Peyer's patch (tissue), 4 donors: ENCODE results near the gene CD72. TPM values are rescaled to one million over a fixed set of nuclear protein-coding genes. Genes with fewer than 3 reads are reported as not detected.

Experiments used
- DNase-seq, 3 donors: peaks; one replicate each; pipeline ENCODE4 v3.0.0-alpha.2; 2017 to 2019
- H3K27ac ChIP-seq, 4 donors: fragments of 200-600 bp; sonication (generic); one replicate each; pipeline ENCODE4 v1.5.1; 2016 to 2019
- H3K27me3 ChIP-seq, 2 donors: fragments of 200-600 bp; sonication (generic); one replicate each; pipeline ENCODE4 v1.5.1; 2019
- H3K36me3 ChIP-seq, 3 donors: fragments of 200-600 bp; sonication (generic); one replicate each; pipeline ENCODE4 v1.5.1; 2016 to 2019
- H3K4me1 ChIP-seq, 4 donors: fragments of 200-600 bp; sonication (generic); one replicate each; pipeline ENCODE4 v1.5.1; 2016 to 2019
- H3K4me3 ChIP-seq, 4 donors: fragments of 200-600 bp; sonication (generic); 1 replicate in 3 of 4; 2 replicates in 1 of 4; pipeline ENCODE4 v1.5.1; 2016 to 2019; ENCODE audit warnings: mild to moderate bottlenecking in 1 of 4
- H3K9me3 ChIP-seq, 4 donors: fragments of 200-600 bp; sonication (generic); one replicate each; pipeline ENCODE4 v1.5.1; 2016 to 2019; ENCODE audit warnings: mild to moderate bottlenecking in 1 of 4
- POLR2A ChIP-seq, 2 donors: fragments of 450-650 bp; IDR thresholded peaks; one replicate each; pipeline ENCODE4 v1.5.1; 2017; ENCODE audit warnings: antibody characterized with exemption in 2 of 2, mild to moderate bottlenecking in 2 of 2, moderate library complexity in 2 of 2
- total RNA-seq, 4 donors: library from RNA; depleted of rRNA; stranded (reverse); fragments of >200 nt; gene quantifications; one replicate each; pipeline ENCODE4 v1.1.0, GENCODE V29; 2016
- TF ChIP-seq, protein P1 (sequence below), 6 experiments: fragments of 450-650 bp in 4 of 6; fragments of 200-600 bp in 2 of 6; sonication (generic) in 1 of 6; IDR thresholded peaks; one replicate each; pipeline ENCODE4 v1.5.1; 2017 to 2019; ENCODE audit warnings: antibody characterized with exemption in 6 of 6, mild to moderate bottlenecking in 3 of 6, moderate library complexity in 1 of 6

The CD72 gene
- total RNA-seq, 4 donors from 2014 or later: 2.3 to 62.7 (median 4.4) TPM

- Histone ChIP-seq H3K27me3 (no peaks in the 10 kb centered on the region), H3K9me3 (no peaks in the 10 kb centered on the region), H3K27ac (peak overlapping the region; percentile 91 to 99 (median 94)), H3K36me3 (peaks cover 0 to 6% (median 0%) of the 10 kb centered on the region in 3 donors), H3K4me1 (peaks cover 0 to 32% (median 6%) of the 10 kb centered on the region in 4 donors), H3K4me3 (peak overlapping the region; percentile 72 to 99 (median 86))
- DNase-seq: peak in 1 of 3 donors; percentile 63
- TF ChIP-seq, protein P1, sequence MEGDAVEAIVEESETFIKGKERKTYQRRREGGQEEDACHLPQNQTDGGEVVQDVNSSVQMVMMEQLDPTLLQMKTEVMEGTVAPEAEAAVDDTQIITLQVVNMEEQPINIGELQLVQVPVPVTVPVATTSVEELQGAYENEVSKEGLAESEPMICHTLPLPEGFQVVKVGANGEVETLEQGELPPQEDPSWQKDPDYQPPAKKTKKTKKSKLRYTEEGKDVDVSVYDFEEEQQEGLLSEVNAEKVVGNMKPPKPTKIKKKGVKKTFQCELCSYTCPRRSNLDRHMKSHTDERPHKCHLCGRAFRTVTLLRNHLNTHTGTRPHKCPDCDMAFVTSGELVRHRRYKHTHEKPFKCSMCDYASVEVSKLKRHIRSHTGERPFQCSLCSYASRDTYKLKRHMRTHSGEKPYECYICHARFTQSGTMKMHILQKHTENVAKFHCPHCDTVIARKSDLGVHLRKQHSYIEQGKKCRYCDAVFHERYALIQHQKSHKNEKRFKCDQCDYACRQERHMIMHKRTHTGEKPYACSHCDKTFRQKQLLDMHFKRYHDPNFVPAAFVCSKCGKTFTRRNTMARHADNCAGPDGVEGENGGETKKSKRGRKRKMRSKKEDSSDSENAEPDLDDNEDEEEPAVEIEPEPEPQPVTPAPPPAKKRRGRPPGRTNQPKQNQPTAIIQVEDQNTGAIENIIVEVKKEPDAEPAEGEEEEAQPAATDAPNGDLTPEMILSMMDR (IDR thresholded peaks at IDR 0.05): no peak
- TF ChIP-seq POLR2A (IDR thresholded peaks at IDR 0.05): no peak
Observed at GRCh38 chr9:35658968-35659220, 40.7 kb upstream of the CD72 start.

GRCh38 chr9:35658137-35658967, 40.1 kb upstream of the CD72 start, which contains the start of gene CCDC107:
Gene CCDC107, plus strand, starts transcription at chr9:35658292. Its CDS starts 88 bp downstream, at chr9:35658380.
- no peaks in the 10 kb centered on the region for H3K9me3 ChIP-seq
- H3K4me1 ChIP-seq: peaks cover 0 to 32% (median 6%) of the 10 kb centered on the region in 4 donors
- no peaks in the 10 kb centered on the region for H3K27me3 ChIP-seq
- peak within 1 kb of the TSS; percentile 72 to 99 (median 86) for H3K4me3 ChIP-seq
- TF ChIP-seq, protein P1 (IDR thresholded peaks at IDR 0.05): peak; percentile 34 to 79 (median 70)
- peak; percentile 89 to 94 for TF ChIP-seq POLR2A (IDR thresholded peaks at IDR 0.05)
- peak; percentile 84 to 92 (median 92) for DNase-seq
- peak within 1 kb of the TSS; percentile 91 to 99 (median 94) for H3K27ac ChIP-seq
- peaks cover 0 to 6% (median 0%) of the 10 kb centered on the region in 3 donors for H3K36me3 ChIP-seq

DNA sequence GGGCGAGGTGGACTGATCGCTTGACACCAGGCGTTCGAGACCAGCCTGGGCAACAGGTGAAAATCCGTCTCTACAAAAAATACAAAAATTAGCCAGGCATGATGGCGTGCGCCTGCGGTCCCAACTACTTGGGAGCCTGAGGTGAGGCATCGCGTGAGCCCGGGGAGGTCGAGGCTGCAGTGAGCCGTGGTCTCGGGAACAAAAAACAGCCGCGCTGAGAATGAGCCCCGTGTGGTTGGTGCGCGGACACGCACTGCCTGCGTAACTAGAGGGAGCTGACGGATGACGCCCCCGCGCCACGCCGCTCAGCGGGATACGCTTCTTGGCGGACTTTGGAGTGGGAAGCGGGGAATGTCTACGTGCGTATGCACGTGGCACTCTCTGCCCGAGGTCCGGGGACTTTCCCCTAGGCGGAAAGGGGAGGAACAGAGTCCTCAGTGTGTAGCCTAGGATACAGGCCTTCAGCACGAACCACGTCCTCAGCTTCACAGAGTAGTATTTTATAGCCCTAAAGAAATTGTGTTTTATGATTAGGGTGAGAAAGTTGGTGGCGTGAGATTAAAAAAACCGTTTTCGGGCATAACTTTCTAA, 39.4 kb upstream of the CD72 start, which contains the start of gene RMRP:
Gene RMRP, minus strand, starts transcription at position 474 of the 591 bp plus-strand sequence.
- H3K27ac ChIP-seq: peak within 1 kb of the TSS; percentile 91 to 99 (median 94)

GRCh38 chr9:35656831-35657545, 38.8 kb upstream of the CD72 start:
- H3K9me3 ChIP-seq: no peaks in the 10 kb centered on the region
- no peak for DNase-seq
- H3K36me3 ChIP-seq: peaks cover 0 to 6% (median 0%) of the 10 kb centered on the region in 3 donors
- no peak for TF ChIP-seq POLR2A (IDR thresholded peaks at IDR 0.05)
- TF ChIP-seq, protein P1 (IDR thresholded peaks at IDR 0.05): no peak
- H3K27me3 ChIP-seq: no peaks in the 10 kb centered on the region
- H3K4me1 ChIP-seq: peaks cover 0 to 38% (median 6%) of the 10 kb centered on the region in 4 donors
- H3K4me3 ChIP-seq: peak overlapping the region; percentile 19 to 99 (median 82)
- peak overlapping the region; percentile 91 to 99 (median 94) for H3K27ac ChIP-seq

More for the DNA sequence above, 39.4 kb upstream of the CD72 start, which contains the start of gene RMRP:
- Histone ChIP-seq H3K4me3 (peak within 1 kb of the TSS; percentile 72 to 99 (median 86)), H3K36me3 (peaks cover 0 to 6% (median 0%) of the 10 kb centered on the region in 3 donors), H3K9me3 (no peaks in the 10 kb centered on the region), H3K27me3 (no peaks in the 10 kb centered on the region), H3K4me1 (peaks cover 0 to 38% (median 6%) of the 10 kb centered on the region in 4 donors)
- TF ChIP-seq, protein P1 (IDR thresholded peaks at IDR 0.05): peak in 3 of 6 experiments; percentile 59 to 71 (median 64)
- TF ChIP-seq POLR2A (IDR thresholded peaks at IDR 0.05): peak; percentile 70 to 88
- DNase-seq: peak; percentile 92 to 97 (median 96)

GRCh38 chr9:35656348-35656747, 38.1 kb upstream of the CD72 start:
- H3K27me3 ChIP-seq: no peaks in the 10 kb centered on the region
- peaks cover 0 to 33% (median 6%) of the 10 kb centered on the region in 4 donors for H3K4me1 ChIP-seq
- DNase-seq: no peak
- TF ChIP-seq POLR2A (IDR thresholded peaks at IDR 0.05): no peak
- TF ChIP-seq, protein P1 (IDR thresholded peaks at IDR 0.05): no peak
- no peaks in the 10 kb centered on the region for H3K9me3 ChIP-seq
- no peak overlapping the region for H3K4me3 ChIP-seq
- peak overlapping the region in 2 of 4 donors; percentile 97 to 99 for H3K27ac ChIP-seq
- peaks cover 0 to 6% (median 0%) of the 10 kb centered on the region in 3 donors for H3K36me3 ChIP-seq
